ENCODE measurements around the gene CSNK1G2. TPM values are rescaled to one million over a fixed set of nuclear protein-coding genes. Genes with fewer than 3 reads are reported as not detected.

CSNK1G2 gene
- total and polyA plus RNA-seq, 2 experiments from 2014 or later: 39.6 to 147 TPM

- TF ChIP-seq, protein P1, sequence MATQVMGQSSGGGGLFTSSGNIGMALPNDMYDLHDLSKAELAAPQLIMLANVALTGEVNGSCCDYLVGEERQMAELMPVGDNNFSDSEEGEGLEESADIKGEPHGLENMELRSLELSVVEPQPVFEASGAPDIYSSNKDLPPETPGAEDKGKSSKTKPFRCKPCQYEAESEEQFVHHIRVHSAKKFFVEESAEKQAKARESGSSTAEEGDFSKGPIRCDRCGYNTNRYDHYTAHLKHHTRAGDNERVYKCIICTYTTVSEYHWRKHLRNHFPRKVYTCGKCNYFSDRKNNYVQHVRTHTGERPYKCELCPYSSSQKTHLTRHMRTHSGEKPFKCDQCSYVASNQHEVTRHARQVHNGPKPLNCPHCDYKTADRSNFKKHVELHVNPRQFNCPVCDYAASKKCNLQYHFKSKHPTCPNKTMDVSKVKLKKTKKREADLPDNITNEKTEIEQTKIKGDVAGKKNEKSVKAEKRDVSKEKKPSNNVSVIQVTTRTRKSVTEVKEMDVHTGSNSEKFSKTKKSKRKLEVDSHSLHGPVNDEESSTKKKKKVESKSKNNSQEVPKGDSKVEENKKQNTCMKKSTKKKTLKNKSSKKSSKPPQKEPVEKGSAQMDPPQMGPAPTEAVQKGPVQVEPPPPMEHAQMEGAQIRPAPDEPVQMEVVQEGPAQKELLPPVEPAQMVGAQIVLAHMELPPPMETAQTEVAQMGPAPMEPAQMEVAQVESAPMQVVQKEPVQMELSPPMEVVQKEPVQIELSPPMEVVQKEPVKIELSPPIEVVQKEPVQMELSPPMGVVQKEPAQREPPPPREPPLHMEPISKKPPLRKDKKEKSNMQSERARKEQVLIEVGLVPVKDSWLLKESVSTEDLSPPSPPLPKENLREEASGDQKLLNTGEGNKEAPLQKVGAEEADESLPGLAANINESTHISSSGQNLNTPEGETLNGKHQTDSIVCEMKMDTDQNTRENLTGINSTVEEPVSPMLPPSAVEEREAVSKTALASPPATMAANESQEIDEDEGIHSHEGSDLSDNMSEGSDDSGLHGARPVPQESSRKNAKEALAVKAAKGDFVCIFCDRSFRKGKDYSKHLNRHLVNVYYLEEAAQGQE (IDR thresholded peaks at IDR 0.05; ENCODE audit: unreplicated experiment): no peak
These were observed 20.3 kb upstream of the CSNK1G2 start (continued) for GRCh38 chr19:1920644-1921043.

GRCh38 chr19:1921326-1921725, 19.6 kb upstream of the CSNK1G2 start:
- no peak overlapping the region for H2AFZ ChIP-seq
- Mint-ChIP-seq H3K27me3 (ENCODE audit: insufficient read depth, low read depth, poor library complexity) (peaks cover 6% of the 10 kb centered on the region), H3K9me3 (no peaks in the 10 kb centered on the region)

More at GRCh38 chr19:1921326-1921725, 19.6 kb upstream of the CSNK1G2 start:
- DNase-seq (ENCODE audit: low spot score) (no peak), ATAC-seq (peak; percentile 22; the same call in 2 of the 3 replicates)
- no peak overlapping the region for H3K4me2 ChIP-seq
- H3K79me2 ChIP-seq (replicated peaks; ENCODE audit: insufficient read depth): no peaks in the 10 kb centered on the region
- no peak for TF ChIP-seq EZH2 (IDR thresholded peaks at IDR 0.05; ENCODE audit: low read depth, unreplicated experiment)
- TF ChIP-seq, protein P1 (IDR thresholded peaks at IDR 0.05; ENCODE audit: unreplicated experiment): no peak
- no peak for TF ChIP-seq ETS1 (IDR thresholded peaks at IDR 0.05)
- TF ChIP-seq CTCF (conservative IDR thresholded peaks at IDR 0.05; ENCODE audit: low read depth in 2 of 2): no peak
- no peak for TF ChIP-seq STAT1 (IDR thresholded peaks at IDR 0.05; ENCODE audit: unreplicated experiment)
- TF ChIP-seq POLR2AphosphoS5 (IDR thresholded peaks at IDR 0.05; ENCODE audit: low read depth): no peak
- H3K36me3 Mint-ChIP-seq (ENCODE audit: low read depth): peaks cover 51% of the 10 kb centered on the region
- no peaks in the 10 kb centered on the region for H3K4me1 ChIP-seq (ENCODE audit: insufficient read depth)
- no peak overlapping the region for H3K4me3 ChIP-seq
- peaks cover 3% of the 10 kb centered on the region; the same call in 1 of the 3 replicates for H3K4me1 Mint-ChIP-seq
- no peak overlapping the region for H3K27ac Mint-ChIP-seq
- H3K36me3 ChIP-seq (ENCODE audit: insufficient read depth): no peaks in the 10 kb centered on the region; the same call in 1 of the 2 replicates
- H3K27me3 ChIP-seq (ENCODE audit: insufficient read depth): no peaks in the 10 kb centered on the region
- peaks cover 8% of the 10 kb centered on the region for H4K20me1 ChIP-seq (replicated peaks; ENCODE audit: insufficient read depth)
- H3F3A ChIP-seq (replicated peaks; ENCODE audit: low read depth): no peaks in the 10 kb centered on the region
- H3K27ac ChIP-seq (ENCODE audit: low read depth): no peak overlapping the region
- H3K4me3 Mint-ChIP-seq: no peak overlapping the region
- no peaks in the 10 kb centered on the region for H3K9me2 ChIP-seq (ENCODE audit: insufficient read depth)

Data from GM23338 (cell line).